HepG2 (cell line): Measurements from ENCODE around the gene ENG. TPM values are rescaled to one million over a fixed set of nuclear protein-coding genes. Genes with fewer than 3 reads are reported as not detected.

Source experiments
- AKAP8 ChIP-seq: sonication (generic); formaldehyde crosslinking; IDR thresholded peaks from 2 replicates; pipeline ENCODE4 v1.5.1; 2020; ENCODE audit warnings: mild to moderate bottlenecking, missing genetic modification reagents
- ATF2 ChIP-seq: sonication (generic); formaldehyde crosslinking; IDR thresholded peaks from 2 replicates; pipeline ENCODE4 v1.4.0; 2020; ENCODE audit warnings: missing genetic modification reagents
- DR1 ChIP-seq: sonication (generic); formaldehyde crosslinking; IDR thresholded peaks from 2 replicates; pipeline ENCODE4 v1.8.0; 2021; ENCODE audit warnings: mild to moderate bottlenecking, missing genetic modification reagents, inconsistent platforms
- ESRRA ChIP-seq: sonication (generic); formaldehyde crosslinking; IDR thresholded peaks from 2 replicates; pipeline ENCODE4 v1.5.1; 2020; ENCODE audit warnings: mild to moderate bottlenecking, low read depth, missing genetic modification reagents
- HOXA7 ChIP-seq: sonication (generic); formaldehyde crosslinking; IDR thresholded peaks from 2 replicates; pipeline ENCODE4 v1.8.1; 2022; ENCODE audit warnings: mild to moderate bottlenecking, missing genetic modification reagents, moderate library complexity
- NCOA1 ChIP-seq: sonication (generic); formaldehyde crosslinking; IDR thresholded peaks from 2 replicates; pipeline ENCODE4 v1.9.0; 2021; ENCODE audit warnings: missing genetic modification reagents
- PBX2 ChIP-seq: IDR thresholded peaks from 2 replicates; pipeline ENCODE4 v1.6.1; 2016; ENCODE audit warnings: control low read depth
- PHF5A ChIP-seq: IDR thresholded peaks from one replicate; pipeline ENCODE4 v1.6.1; 2018; ENCODE audit warnings: low read depth, missing genetic modification reagents; ENCODE audit not compliant: unreplicated experiment
- PTBP1 ChIP-seq: fragments of 200-400 bp; formaldehyde crosslinking; IDR thresholded peaks from 2 replicates; pipeline ENCODE4 v1.6.1; 2018; ENCODE audit warnings: low read length, low read depth; ENCODE audit not compliant: poor library complexity, severe bottlenecking
- REPIN1 ChIP-seq: sonication (generic); formaldehyde crosslinking; IDR thresholded peaks from 2 replicates; pipeline ENCODE4 v1.8.0; 2022; ENCODE audit warnings: missing genetic modification reagents, low read depth, mild to moderate bottlenecking, borderline replicate concordance
- SIX4 ChIP-seq: sonication (generic); formaldehyde crosslinking; IDR thresholded peaks from 2 replicates; pipeline ENCODE4 v1.4.0; 2020; ENCODE audit warnings: missing genetic modification reagents
- SNAPC2 ChIP-seq: sonication (generic); formaldehyde crosslinking; IDR thresholded peaks from 2 replicates; pipeline ENCODE4 v1.8.1; 2022; ENCODE audit warnings: mild to moderate bottlenecking, missing genetic modification reagents
- SRSF1 ChIP-seq: fragments of 200-400 bp; formaldehyde crosslinking; optimal IDR thresholded peaks from 2 replicates; pipeline ENCODE3; 2017; ENCODE audit warnings: mild to moderate bottlenecking, low read depth, low read length, moderate library complexity
- STAG1 ChIP-seq: sonication (generic); formaldehyde crosslinking; IDR thresholded peaks from 2 replicates; pipeline ENCODE4 v1.4.0; 2020; ENCODE audit warnings: missing genetic modification reagents
- ZFY ChIP-seq: sonication (generic); formaldehyde crosslinking; IDR thresholded peaks from 2 replicates; pipeline ENCODE4 v1.4.0; 2020; ENCODE audit warnings: missing genetic modification reagents
- ZNF558 ChIP-seq: sonication (generic); formaldehyde crosslinking; IDR thresholded peaks from 2 replicates; pipeline ENCODE4 v1.9.0; 2022; ENCODE audit warnings: mild to moderate bottlenecking, missing genetic modification reagents, borderline replicate concordance
- ZNF629 ChIP-seq: sonication (generic); formaldehyde crosslinking; conservative IDR thresholded peaks from 2 replicates; pipeline ENCODE4 v1.5.0; 2020; ENCODE audit warnings: missing genetic modification reagents
- ZNF841 ChIP-seq: sonication (generic); formaldehyde crosslinking; IDR thresholded peaks from 2 replicates; pipeline ENCODE4 v1.8.1; 2023; ENCODE audit warnings: missing genetic modification reagents, borderline replicate concordance
- ZNF850 ChIP-seq: sonication (generic); formaldehyde crosslinking; conservative IDR thresholded peaks from 2 replicates; pipeline ENCODE4 v1.9.0; 2021; ENCODE audit warnings: mild to moderate bottlenecking, missing genetic modification reagents
- polyA plus RNA-seq, 8 experiments: library from polyadenylated mRNA; depleted of rRNA in 3 of 8; stranded (reverse) in 7 of 8; unstranded in 1 of 8; fragments of >200 nt; fragmentation: Illumina TruSeq in 4 of 8; extraction: Trizol in 4 of 8; gene quantifications; 2 replicates each; pipeline versions ENCODE4 v1.2.1 to v1.2.3, GENCODE V29; 2011 to 2016; ENCODE audit warnings: low read depth in 4 of 8, missing spikeins in 1 of 8, mixed read lengths in 1 of 8; ENCODE audit not compliant: insufficient read depth in 1 of 8
- total RNA-seq, 5 experiments: library from RNA; depleted of rRNA; stranded (reverse); fragments of >200 nt; fragmentation: Illumina TruSeq; extraction: Trizol; gene quantifications; 2 replicates each; pipeline ENCODE4 v1.2.3, GENCODE V29; 2016; ENCODE audit warnings: low read depth in 1 of 5
- TF ChIP-seq, protein P1 (sequence below): sonication (generic); formaldehyde crosslinking; IDR thresholded peaks from 2 replicates; pipeline ENCODE4 v1.5.0; 2020; ENCODE audit warnings: mild to moderate bottlenecking, missing genetic modification reagents, borderline replicate concordance
- TF ChIP-seq, protein P2 (sequence below): sonication (generic); formaldehyde crosslinking; IDR thresholded peaks from 2 replicates; pipeline ENCODE4 v1.5.0; 2020; ENCODE audit warnings: missing genetic modification reagents, mild to moderate bottlenecking, borderline replicate concordance

Gene ENG
- total and polyA plus RNA-seq, 2 of the 13 experiments (the other 11 are each of a cell fraction or from before 2014, with no cell fraction given) = 0.02 to 1.1 TPM

- TF ChIP-seq ZNF558 (no peak), ZNF841 (no peak), ZNF850 (0 out of 2 replicates have a peak, but pooled peaks have one; percentile 66), NCOA1 (CRISPR knock-in tag) (no peak), AKAP8 (CRISPR knock-in tag) (no peak), ESRRA (CRISPR knock-in tag) (0 out of 2 replicates have a peak, but pooled peaks have one; percentile 42), PTBP1 (no peak), PBX2 (CRISPR knock-in tag) (no peak), ZFY (CRISPR knock-in tag) (peak; percentile 41; the same call in 1 of the 2 replicates), HOXA7 (CRISPR knock-in tag) (no peak), REPIN1 (no peak), DR1 (CRISPR knock-in tag) (no peak), PHF5A (CRISPR knock-in tag) (no peak), ATF2 (CRISPR knock-in tag) (0 out of 2 replicates have a peak, but pooled peaks have one; percentile 27), SNAPC2 (no peak), SRSF1 (no peak), ZNF629 (CRISPR knock-in tag) (peak; percentile 72), SIX4 (CRISPR knock-in tag) (no peak), STAG1 (peak; percentile 98)
- TF ChIP-seq, protein P1, sequence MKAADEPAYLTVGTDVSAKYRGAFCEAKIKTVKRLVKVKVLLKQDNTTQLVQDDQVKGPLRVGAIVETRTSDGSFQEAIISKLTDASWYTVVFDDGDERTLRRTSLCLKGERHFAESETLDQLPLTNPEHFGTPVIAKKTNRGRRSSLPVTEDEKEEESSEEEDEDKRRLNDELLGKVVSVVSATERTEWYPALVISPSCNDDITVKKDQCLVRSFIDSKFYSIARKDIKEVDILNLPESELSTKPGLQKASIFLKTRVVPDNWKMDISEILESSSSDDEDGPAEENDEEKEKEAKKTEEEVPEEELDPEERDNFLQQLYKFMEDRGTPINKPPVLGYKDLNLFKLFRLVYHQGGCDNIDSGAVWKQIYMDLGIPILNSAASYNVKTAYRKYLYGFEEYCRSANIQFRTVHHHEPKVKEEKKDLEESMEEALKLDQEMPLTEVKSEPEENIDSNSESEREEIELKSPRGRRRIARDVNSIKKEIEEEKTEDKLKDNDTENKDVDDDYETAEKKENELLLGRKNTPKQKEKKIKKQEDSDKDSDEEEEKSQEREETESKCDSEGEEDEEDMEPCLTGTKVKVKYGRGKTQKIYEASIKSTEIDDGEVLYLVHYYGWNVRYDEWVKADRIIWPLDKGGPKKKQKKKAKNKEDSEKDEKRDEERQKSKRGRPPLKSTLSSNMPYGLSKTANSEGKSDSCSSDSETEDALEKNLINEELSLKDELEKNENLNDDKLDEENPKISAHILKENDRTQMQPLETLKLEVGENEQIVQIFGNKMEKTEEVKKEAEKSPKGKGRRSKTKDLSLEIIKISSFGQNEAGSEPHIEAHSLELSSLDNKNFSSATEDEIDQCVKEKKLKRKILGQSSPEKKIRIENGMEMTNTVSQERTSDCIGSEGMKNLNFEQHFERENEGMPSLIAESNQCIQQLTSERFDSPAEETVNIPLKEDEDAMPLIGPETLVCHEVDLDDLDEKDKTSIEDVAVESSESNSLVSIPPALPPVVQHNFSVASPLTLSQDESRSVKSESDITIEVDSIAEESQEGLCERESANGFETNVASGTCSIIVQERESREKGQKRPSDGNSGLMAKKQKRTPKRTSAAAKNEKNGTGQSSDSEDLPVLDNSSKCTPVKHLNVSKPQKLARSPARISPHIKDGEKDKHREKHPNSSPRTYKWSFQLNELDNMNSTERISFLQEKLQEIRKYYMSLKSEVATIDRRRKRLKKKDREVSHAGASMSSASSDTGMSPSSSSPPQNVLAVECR (CRISPR knock-in tag) = peak; percentile 22; the same call in 1 of the 2 replicates
- TF ChIP-seq, protein P2, sequence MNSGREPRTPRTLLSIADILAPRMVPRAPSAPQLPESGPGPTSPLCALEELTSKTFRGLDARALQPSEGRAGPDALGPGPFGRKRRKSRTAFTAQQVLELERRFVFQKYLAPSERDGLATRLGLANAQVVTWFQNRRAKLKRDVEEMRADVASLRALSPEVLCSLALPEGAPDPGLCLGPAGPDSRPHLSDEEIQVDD = no peak
Observed at GRCh38 chr9:127869310-127870152, 15.1 kb upstream of the ENG start (continued).
